HG03139 (cell line): ENCODE data around the gene RIMBP3C.
"Not testable (repeated sequence)": the region's sequence is repeated elsewhere in the genome, so short reads cannot be mapped to it uniquely, and the experiment has no call there.

Experiments
- ATAC-seq: cut with Tn5 transposase; IDR thresholded peaks from one replicate; pipeline ENCODE4 v1.9.1; 2021; ENCODE audit not compliant: unreplicated experiment

RIMBP3C gene

DNA sequence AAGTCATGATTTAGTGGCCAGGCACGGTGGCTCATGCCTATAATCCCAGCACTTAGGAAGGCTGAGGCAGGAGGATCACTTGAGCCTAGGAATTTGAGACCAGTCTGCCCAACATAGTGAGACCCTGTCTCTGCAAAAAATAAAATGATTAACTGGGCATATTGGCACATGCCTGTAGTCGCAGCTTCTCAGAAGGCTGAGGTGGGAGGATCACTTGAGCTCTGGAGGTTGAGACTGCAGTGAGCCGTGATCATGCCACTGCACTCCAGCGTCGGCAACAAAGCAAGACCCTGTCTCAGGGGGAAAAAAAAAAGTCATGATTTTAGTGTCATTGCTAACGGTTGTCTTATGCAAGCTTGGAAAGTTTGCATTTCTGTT is 28.2 kb upstream of the RIMBP3C start:
- ATAC-seq, result no peak

DNA sequence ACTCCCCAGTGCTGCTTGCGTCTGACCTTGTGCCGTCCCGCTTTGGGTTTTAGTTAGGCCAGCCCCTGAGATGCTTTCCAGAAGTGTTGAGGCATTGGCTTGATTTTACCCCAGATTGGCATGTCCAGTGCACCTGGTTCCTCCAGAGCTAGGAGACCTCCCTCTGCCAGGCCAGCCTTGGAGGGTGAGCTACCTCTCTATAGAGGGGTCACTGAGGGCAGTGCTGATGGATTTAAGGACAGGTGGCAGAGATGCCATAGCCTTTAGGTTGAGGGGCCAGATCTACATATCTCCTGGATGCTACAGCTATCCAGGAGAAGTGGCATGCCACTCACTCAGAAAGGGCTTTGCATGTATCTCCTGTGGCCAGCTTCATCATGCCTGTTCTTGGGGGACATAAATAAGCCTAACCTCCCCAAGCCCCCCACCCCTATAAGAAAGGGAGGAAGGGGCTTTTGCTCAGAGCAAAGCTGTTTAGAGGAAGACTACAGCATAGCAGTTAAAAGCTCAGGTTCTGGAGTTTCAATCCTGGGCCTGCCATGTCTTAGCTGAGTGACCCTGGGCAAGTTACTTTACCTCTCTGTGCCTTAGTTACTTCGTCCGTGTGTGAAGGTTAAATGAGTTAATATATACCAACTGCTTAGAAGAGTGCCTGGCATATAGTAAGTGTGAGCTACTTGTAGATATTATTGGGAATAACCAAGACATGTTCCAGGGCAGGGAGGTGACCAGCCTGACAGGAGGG is 22.7 kb upstream of the RIMBP3C start:
- ATAC-seq, result no peak

DNA sequence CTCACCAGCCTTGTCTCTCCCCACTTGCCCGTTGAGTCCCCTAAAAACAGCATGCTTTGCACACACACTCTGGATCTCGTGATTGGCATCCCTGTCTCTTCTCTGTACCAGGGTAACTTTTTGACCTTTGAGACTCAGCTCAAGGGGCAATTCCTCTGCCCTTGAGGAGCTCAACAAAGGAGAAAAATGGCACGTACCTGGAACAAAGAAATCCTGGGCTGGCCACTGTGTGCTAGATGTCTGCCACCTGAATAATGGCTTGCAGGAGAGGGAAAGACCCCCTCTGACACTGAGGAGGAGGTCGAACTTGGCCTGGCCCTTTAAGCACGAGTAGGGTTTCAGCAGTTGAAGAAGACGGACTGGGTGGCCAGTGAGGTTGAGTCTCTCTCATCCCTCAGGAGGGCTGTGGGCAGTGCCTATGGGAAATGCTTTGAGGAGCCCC is 22.1 kb upstream of the RIMBP3C start:
- ATAC-seq, result no peak

DNA sequence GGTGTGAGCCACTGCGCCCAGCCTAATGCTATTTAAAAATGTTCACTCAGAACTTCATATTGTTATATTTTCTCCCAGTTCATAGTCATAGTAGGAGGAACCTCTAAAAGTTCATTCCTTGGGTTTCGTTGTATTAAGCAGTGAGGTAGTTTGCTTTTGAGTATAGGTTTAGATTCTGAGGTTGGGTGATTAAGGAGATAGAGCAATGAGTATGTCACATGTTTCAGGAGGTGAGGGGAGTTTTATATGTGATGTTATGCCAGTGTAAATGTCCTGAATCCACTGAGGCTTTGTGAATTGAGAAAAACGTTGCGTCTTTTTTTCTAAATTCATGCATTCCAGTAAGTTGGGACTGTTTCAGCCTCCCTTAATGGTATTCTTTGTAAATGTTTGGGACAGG is 20.4 kb upstream of the RIMBP3C start:
- no peak for ATAC-seq

DNA sequence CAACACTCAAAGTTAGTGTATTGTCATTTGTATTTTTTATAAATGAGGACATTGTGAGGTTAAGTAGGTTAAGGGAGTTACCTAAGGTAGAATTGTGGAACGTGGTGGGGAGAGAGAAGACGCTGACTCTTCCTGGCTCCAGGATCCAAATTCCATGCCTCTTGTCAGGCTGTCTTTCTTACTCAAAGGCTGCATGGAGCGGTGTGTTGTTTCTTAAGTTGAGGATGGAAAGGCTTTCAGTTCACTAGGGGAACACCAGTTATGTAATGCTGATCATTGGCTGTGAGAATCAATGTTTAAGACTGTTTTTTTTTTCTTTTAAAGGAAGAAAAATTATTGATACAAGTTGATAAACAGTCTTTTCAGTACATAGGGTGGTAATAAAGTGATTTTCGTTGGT is 19.1 kb upstream of the RIMBP3C start:
- ATAC-seq, result no peak

DNA sequence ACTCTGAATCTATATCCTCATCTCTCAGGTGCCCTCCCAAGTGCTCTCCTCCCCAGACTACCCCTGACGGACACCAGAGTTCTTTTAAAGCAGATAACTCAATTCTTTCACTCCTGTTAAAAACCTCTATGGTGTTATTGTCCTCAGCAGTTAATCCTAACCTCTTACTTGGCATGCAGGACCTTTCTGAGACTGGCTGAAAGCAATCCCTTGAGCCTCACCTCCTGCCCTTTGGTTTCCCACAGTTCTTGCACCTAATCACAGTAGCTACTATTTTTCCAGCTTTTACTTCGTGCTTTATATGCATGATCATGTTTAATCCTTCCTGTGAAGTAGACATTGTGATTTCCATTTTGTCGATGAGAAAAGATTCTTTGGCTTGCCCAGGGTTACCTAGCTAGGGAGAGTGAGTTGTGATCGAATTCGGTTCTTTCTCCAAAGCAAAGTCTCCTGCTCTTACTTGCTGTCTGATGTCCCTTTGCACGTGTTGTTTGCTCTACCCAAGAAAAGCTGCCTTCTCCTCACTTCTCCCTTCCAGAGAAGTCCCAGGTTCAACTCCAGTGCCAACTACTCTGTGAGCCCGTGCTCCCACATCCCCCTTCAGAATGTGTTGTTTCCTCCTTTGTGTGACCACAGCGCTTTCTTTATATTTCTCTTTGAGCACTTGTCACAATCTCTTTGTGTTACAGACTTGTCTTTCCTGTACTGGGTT is 18.4 kb upstream of the RIMBP3C start:
- ATAC-seq, result no peak

DNA sequence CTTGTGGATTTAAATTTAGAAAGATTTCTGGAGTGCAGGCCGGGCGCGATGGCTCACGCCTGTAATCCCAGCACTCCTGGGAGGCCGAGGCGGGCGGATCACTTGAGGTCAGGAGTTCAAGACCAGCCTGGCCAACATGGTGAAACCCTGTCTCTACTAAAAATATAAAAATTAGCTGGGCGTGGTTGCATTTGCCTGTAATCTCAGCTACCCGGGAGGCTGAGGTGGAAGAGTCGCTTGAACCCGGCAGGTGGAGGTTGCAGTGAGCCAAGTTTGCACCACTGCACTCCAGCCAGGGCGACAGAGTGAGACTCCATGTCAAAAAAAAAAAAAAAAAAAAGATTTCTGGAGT is 17.8 kb upstream of the RIMBP3C start:
- not testable (repeated sequence) for ATAC-seq

DNA sequence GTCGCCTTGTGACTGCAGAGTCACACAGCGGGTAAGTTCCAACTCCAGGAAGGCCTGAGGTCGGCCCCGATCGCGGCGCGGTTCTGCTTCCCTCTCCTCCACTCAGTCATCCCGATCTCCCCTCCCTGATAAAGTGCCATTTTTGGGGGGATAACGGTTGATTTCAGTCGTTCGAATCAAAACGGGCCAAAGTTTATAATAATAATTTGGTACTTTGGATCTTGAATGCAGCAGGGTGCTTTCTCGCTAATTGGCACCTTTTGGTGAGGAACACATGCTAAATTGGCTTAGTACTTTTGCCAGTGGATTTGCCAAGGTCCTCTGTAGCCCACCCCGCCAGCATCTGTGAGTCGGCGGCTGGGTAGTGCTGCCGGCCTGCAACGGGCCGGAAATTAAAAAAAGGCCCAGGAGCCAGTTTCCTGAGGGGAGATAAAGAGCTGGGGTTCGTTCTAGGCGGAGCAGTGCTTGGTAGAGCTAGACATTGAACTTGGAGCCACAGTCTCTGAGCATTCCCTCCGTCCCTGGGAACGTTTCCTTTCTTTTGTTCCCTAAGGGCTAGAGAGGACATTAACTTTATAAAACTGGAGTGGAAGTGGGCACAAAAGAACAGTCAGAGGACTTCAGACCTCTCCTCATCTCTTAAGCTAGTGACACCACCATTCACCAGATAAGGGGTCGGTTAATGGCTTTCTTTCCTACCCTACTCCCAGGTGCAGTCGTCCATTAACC is 17.2 kb upstream of the RIMBP3C start:
- ATAC-seq, result no peak

DNA sequence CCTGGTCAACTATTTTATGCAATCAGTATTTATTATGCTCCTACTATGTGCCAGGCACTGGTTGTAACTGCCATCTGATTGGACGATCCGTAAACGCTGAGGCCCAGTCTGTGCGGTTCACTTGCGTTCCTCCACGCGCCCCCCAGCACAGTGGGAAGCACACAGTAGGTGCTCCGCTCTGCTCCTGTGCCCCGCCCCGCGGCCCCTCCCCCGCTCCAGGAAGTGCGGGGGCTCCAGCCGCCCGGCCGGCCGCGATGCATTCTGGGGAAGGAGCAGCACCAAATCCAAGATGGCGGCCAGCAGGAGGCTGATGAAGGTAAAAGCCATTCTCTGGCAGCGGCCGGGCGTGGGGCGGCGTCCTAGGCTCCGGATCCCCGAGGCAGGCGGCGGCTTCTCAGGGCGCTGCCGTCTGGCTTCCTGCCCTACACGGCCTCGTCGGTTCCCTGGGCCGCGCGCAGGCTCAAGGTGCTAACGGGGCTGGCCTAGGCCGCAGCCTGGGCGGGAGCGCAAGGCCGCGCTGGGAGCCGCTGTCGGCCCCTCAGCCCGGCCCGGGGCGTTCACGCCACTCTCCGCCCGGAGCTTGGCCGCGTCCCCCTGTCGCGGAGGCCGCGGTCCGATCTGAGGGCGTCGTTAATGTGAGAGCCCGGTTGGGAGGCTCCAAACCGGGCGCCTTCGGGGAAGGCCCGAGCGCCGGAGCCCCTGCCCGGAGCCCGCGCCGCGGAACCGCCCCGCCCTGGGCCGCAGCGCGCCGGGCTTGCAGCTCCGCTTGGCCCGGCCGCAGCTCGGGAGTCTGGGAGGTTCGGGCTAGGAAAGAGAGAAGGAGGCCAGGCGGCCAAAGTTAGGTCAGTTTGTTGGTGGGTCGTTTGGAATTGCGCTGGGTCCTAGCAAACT is 16.4 kb upstream of the RIMBP3C start, which contains the start of gene UBE2L3:
UBE2L3 (plus strand) TSS at position 259 of the 891 bp plus-strand sequence; CDS start at position 290, 31 bp downstream.
- ATAC-seq, result no peak

DNA sequence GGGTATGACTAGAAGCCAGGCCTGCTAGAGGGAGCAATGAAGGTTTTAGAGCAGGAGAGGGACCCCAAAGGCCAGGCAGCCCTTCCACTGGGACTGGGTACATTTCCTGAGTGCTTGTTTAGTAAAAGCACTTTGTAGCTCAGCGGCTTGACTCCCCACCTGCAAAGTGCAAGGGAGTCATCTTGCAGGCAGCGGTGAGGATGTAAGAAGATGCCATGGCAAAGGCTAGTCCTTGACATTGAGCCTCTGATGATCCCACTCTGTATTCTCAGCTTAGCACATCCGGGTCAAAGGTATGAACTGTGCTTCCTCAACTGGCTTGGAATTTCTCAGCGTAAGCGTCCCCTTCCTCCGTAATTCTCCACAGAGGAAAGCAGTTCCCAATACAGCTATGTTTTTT is 13.2 kb upstream of the RIMBP3C start:
- ATAC-seq, result no peak

DNA sequence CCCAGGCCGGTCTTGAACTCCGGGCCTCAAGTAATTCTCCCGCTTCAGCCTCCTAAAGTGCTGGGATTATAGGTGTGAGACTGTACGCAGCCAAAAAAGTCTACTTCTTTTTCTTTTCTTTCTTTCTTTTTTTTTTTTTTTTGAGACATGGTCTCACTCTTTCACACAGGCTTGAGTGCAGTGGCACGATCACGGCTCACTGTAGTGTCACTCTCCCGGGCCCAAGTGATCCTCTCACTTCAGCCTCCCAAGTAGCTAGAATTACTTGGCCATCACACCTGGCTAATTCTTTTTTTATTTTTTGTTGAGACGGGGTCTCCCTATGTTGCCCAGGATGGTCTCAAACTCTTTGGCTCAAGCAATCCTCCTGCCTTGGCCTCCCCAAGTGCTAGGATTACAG is 12.7 kb upstream of the RIMBP3C start:
- no peak for ATAC-seq

DNA sequence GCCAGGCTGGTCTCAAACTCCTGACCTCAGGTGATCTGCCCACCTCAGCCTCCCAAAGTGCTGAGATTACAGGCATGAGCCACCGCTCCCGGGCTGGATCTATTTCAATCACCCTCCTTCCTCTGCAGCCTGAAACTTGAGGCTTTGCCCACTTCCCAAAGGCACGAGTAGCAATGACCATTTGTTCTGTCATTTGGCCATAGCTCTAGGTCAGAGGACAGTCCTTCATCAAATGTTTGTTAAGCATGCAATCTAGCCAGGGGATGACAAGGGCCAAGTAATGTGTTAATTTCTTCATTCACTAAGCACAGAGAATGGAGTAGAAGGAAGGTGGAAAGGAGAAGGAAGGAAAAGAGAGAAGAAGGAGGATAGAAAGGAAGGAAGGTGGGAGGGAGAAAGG is 9.4 kb upstream of the RIMBP3C start:
- not testable (repeated sequence) for ATAC-seq

DNA sequence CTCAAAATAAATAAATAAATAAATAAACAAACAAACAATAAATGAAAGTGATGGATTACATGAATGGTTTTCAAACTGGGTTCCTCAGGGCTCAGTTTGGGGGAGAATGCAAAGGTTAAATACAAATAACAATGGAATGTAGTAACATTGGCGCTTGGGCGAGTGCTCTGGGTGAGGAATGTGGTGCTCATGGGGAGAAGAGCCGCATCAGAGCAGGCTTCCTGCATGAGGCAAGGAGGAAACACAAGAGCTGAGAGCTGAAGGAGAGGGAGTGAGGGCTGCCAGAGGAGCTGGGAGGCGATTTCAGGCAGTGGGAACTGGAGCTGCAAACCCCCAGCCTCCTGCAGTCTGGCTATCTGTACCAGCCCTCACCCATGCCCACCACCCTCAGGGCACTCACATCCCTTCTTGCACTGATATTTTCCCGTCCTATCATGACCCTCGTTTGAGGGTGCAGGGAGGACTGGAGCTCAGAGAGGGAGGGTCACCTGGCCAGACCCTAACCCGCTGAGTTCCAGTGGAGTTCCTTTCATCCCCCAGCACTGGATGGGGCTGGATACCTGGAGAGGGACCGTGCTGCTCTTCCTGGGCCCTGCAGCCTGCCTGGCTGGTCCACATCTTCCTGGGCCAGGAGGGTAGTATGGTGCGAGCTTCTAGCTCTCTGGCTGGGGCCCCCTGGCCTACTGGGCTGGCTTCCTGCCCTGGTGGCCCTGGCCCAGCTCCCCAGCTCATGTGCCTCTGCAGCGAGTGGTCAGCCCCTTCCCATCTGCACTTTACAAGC is 8.3 kb upstream of the RIMBP3C start:
- ATAC-seq, result not testable (repeated sequence)

DNA sequence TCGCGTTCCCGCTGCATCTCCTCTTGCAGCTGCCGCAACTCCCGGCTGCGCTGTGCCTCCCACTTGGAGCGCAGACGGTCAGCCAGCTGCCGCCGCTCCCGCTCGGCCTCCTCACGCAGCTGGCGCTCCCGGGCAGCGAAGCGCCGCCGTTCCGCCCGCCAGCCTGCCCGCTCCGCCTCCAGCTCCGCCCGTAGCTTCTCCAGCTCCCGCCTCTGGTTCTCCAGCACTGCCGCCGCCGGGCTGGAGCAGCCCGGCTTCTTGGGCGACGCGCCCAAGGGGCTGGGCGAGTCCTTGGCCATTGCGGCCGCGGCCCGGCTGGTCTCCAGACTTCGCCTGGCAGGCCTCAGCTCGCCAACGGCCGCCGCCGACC is 598 bp downstream of the RIMBP3C start:
- not testable (repeated sequence) for ATAC-seq

DNA sequence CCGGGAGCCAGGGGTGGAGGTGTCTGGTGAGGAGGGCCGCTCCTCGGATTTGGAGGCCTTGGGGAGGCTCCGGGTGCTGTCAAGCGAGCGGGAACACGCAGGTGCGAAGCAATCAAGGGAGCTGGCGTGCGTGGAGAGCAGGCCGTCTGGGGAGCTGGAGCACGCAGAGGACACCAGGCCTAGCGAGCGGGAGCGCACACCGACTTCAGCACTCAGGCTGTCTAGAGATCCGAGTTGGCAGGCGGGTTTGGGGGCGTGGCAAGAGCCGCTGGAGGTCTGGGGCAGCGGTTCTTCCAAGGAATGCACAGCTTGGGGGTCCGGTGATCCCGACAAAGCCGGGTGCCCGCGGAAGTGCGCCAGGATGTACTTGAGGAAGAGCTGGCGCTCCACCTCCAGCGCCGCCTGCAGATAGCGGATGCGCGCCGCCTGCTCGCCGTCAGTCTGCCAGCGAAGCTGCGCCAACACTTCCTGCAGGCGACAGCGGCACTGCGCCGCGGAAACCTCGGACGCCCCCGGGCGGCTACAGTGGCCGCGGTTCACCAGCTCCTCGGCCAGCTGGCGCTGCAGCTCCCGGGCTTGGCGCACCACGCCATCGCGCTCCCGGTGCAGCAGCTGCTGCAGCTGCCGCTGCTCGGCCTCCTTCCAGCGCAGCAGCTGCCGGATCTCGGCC is 1.1 kb downstream of the RIMBP3C start:
- not testable (repeated sequence) for ATAC-seq

DNA sequence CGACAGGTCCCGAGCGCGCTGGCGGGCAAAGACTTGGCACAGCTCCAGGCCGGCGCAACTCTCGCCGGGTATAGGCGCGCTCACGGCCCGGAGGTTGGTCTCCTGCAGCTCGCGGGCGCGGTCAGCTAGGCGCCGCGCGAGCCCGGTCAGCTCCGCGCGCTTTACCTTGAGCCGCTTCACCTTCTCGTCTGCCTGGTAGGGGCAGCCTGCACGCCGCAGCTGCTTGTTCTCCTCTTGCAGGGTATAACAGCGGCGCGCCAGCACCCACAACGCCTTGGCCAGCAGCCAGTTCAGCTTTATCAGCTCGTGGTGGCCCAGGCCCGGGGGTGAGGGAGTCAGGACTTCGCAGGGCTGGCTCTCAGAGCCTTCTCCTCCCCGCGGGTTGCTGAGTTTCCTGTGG is 1.7 kb downstream of the RIMBP3C start:
- not testable (repeated sequence) for ATAC-seq

DNA sequence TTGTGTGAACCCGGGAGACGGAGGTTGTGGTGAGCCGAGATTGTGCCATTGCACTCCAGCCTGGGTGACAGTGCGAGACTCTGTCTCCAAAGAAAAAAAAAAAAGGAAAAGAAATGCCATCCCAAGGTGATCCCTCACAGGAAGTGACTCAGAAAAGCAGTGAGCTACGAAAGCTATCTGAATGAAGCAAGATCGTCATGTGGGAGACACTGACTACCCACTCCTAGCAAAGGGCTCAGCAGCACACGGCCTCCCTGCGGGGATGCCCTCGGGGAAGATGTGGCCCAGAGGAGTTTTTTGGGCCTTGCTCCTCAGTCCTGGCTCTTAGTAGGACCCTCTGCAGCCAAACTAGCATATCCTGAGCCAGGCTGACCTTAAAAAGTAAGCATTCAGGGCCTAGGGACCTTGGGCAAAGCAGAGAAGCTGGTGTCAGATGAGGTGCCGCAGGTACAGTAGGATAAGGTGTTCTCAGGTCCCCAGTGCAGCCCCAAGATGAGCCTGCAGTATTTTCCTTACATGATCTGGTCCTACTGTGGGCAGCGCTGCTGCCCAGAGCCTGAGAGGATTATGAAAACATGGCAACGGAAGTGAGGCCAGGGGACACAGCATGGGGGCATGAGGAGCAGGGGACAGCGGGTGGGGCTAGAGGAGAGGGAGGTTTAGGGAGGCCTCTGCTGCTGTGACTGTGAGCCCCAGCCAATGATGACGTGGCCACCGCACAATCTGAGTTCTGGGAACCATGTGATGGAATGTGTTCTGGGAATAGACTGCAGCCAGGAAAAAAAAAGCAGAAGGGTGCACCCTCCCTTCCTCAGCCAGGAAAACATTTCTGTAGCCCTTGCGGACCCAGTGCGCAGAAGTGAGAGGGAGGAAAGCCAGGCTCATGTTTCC is 6.6 kb downstream of the RIMBP3C start:
- ATAC-seq, result not testable (repeated sequence)

DNA sequence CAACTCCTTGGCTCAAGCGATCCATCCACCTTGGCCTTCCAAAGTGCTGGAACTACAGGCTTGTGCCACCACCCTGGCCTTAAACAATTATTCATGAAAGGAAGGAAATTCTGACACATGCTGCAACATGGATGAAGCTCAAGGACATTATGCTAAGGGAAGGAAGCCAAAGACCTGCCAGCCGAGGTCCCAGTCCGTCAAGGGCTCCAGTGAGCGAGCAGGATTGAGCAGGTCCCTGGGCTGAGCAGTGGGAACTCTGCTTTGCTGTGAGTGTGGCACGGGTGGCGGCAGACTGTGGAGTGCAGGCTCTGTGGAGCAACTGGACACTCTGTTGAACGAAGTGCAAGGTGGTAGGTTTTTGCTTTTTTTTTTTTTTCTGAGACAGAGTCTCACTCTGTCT is 11.4 kb downstream of the RIMBP3C start:
- not testable (repeated sequence) for ATAC-seq
